ENCODE results near the gene BEX4. TPM values are rescaled to one million over a fixed set of nuclear protein-coding genes. Genes with fewer than 3 reads are reported as not detected.

BEX4 gene
- total RNA-seq, 1 donor from 2014 or later = 57.0 TPM

GRCh38 chrX:103249805-103250204, 34.9 kb downstream of the BEX4 start:
- Mint-ChIP-seq H3K9me3 (no peaks in the 10 kb centered on the region), H3K36me3 (peaks cover 17% of the 10 kb centered on the region), H3K4me3 (no peak overlapping the region), H3K27me3 (no peaks in the 10 kb centered on the region), H3K4me1 (ENCODE audit: unreplicated experiment) (peaks cover 14% of the 10 kb centered on the region), H3K27ac (peak overlapping the region; percentile 87)
- TF ChIP-seq CTCF (conservative IDR thresholded peaks at IDR 0.05) = no peak
- DNase-seq (ENCODE audit: extremely low spot score, unreplicated experiment) = no peak

- H3K4me3 Mint-ChIP-seq = peak overlapping the region; percentile 48
- no peak for DNase-seq (ENCODE audit: extremely low spot score, unreplicated experiment)
- H3K9me3 Mint-ChIP-seq = no peaks in the 10 kb centered on the region
- H3K4me1 Mint-ChIP-seq (ENCODE audit: unreplicated experiment) = peaks cover 14% of the 10 kb centered on the region
- no peaks in the 10 kb centered on the region for H3K27me3 Mint-ChIP-seq
- peaks cover 17% of the 10 kb centered on the region for H3K36me3 Mint-ChIP-seq
- TF ChIP-seq CTCF (conservative IDR thresholded peaks at IDR 0.05) = no peak
- H3K27ac Mint-ChIP-seq = peak overlapping the region; percentile 87
Observed at GRCh38 chrX:103250977-103251376, 36.1 kb downstream of the BEX4 start.

- peaks cover 14% of the 10 kb centered on the region for H3K4me1 Mint-ChIP-seq (ENCODE audit: unreplicated experiment)
- H3K4me3 Mint-ChIP-seq = peak overlapping the region; percentile 95
- H3K36me3 Mint-ChIP-seq = peaks cover 17% of the 10 kb centered on the region
- DNase-seq (ENCODE audit: extremely low spot score, unreplicated experiment) = no peak
- H3K27me3 Mint-ChIP-seq = no peaks in the 10 kb centered on the region
- H3K27ac Mint-ChIP-seq = peak overlapping the region; percentile 97
- no peak for TF ChIP-seq CTCF (conservative IDR thresholded peaks at IDR 0.05)
- H3K9me3 Mint-ChIP-seq = no peaks in the 10 kb centered on the region
Observed at GRCh38 chrX:103253608-103254007, 38.7 kb downstream of the BEX4 start.

- Mint-ChIP-seq H3K4me1 (ENCODE audit: unreplicated experiment) (peaks cover 14% of the 10 kb centered on the region), H3K9me3 (no peaks in the 10 kb centered on the region), H3K4me3 (peak overlapping the region; percentile 95), H3K36me3 (peaks cover 17% of the 10 kb centered on the region), H3K27ac (peak overlapping the region; percentile 97), H3K27me3 (no peaks in the 10 kb centered on the region)
- no peak for DNase-seq (ENCODE audit: extremely low spot score, unreplicated experiment)
- TF ChIP-seq CTCF (conservative IDR thresholded peaks at IDR 0.05) = no peak
Observed at GRCh38 chrX:103254171-103254824, 39.4 kb downstream of the BEX4 start.

GRCh38 chrX:103254921-103255493, 40.1 kb downstream of the BEX4 start, which contains the start of gene TCEAL8:
TCEAL8 (minus strand) TSS chrX:103255155; CDS start chrX:103253979, 1,176 bp downstream.
- no peaks in the 10 kb centered on the region for H3K9me3 Mint-ChIP-seq
- H3K27me3 Mint-ChIP-seq = no peaks in the 10 kb centered on the region
- H3K4me3 Mint-ChIP-seq = peak within 1 kb of the TSS; percentile 95
- DNase-seq (ENCODE audit: extremely low spot score, unreplicated experiment) = no peak
- TF ChIP-seq CTCF (conservative IDR thresholded peaks at IDR 0.05) = no peak
- peak within 1 kb of the TSS; percentile 97 for H3K27ac Mint-ChIP-seq
- H3K4me1 Mint-ChIP-seq (ENCODE audit: unreplicated experiment) = peaks cover 14% of the 10 kb centered on the region
- peaks cover 17% of the 10 kb centered on the region for H3K36me3 Mint-ChIP-seq
